DOHH2 (cell line): ENCODE measurements around the gene GRIK2.

Experiments used
- H3F3A ChIP-seq: fragments of 200-600 bp; sonication (generic), shearing (Covaris generic); 2 replicates; pipeline ENCODE4 v1.6.0; 2016; ENCODE audit warnings: antibody characterized with exemption, mild to moderate bottlenecking; ENCODE audit not compliant: control insufficient read depth, insufficient read depth
- H3K27ac ChIP-seq: fragments of 200-600 bp; sonication (generic); 2 replicates; pipeline ENCODE4 v1.5.1; 2014; ENCODE audit warnings: low read depth, mild to moderate bottlenecking, low read length, moderate library complexity
- H3K27me3 ChIP-seq: fragments of 200-600 bp; sonication (generic); 2 replicates; pipeline ENCODE4 v1.6.1; 2014; ENCODE audit warnings: mild to moderate bottlenecking, low read length, mixed read lengths; ENCODE audit not compliant: control insufficient read depth
- H3K36me3 ChIP-seq: fragments of 200-600 bp; sonication (generic); 2 replicates; pipeline ENCODE4 v1.6.1; 2014; ENCODE audit warnings: mild to moderate bottlenecking, low read length, moderate library complexity, mixed read lengths; ENCODE audit not compliant: control insufficient read depth
- H3K4me1 ChIP-seq: fragments of 200-600 bp; sonication (generic); 2 replicates; pipeline ENCODE4 v1.6.1; 2014; ENCODE audit warnings: mild to moderate bottlenecking, low read length, mixed read lengths; ENCODE audit not compliant: control insufficient read depth
- H3K4me2 ChIP-seq: fragments of 200-600 bp; sonication (generic); 2 replicates; pipeline ENCODE4 v1.6.0; 2014; ENCODE audit warnings: mild to moderate bottlenecking, low read length, moderate library complexity
- H3K4me3 ChIP-seq: fragments of 200-600 bp; sonication (generic); 2 replicates; pipeline ENCODE4 v1.5.1; 2014; ENCODE audit warnings: mild to moderate bottlenecking, low read length, mixed read lengths
- H3K79me2 ChIP-seq: fragments of 200-600 bp; sonication (generic); 2 replicates; pipeline ENCODE4 v1.6.1; 2014; ENCODE audit warnings: mild to moderate bottlenecking, low read length, mixed read lengths; ENCODE audit not compliant: control insufficient read depth
- H3K9me2 ChIP-seq: fragments of 200-600 bp; sonication (generic); replicated peaks from 2 replicates; pipeline ENCODE4 v1.6.1; 2014; ENCODE audit warnings: mild to moderate bottlenecking, low read length, mixed read lengths; ENCODE audit not compliant: control insufficient read depth
- H3K9me3 ChIP-seq: fragments of 200-600 bp; sonication (generic); 2 replicates; pipeline ENCODE4 v1.6.1; 2014; ENCODE audit warnings: antibody characterized with exemption, low read length, mixed read lengths; ENCODE audit not compliant: control insufficient read depth, insufficient read depth
- H4K20me1 ChIP-seq: fragments of 200-600 bp; sonication (generic); 2 replicates; pipeline ENCODE4 v1.6.0; 2014; ENCODE audit warnings: low read depth, mild to moderate bottlenecking, antibody characterized with exemption, low read length, moderate library complexity; ENCODE audit not compliant: control insufficient read depth, insufficient read depth
- CTCF ChIP-seq: fragments of 200-600 bp; sonication (generic); IDR thresholded peaks from one replicate; pipeline ENCODE4 v1.5.1; 2014; ENCODE audit warnings: antibody characterized with exemption, mild to moderate bottlenecking, low read depth, low read length; ENCODE audit not compliant: poor library complexity, severe bottlenecking
- EZH2phosphoT487 ChIP-seq: fragments of 200-600 bp; sonication (generic); IDR thresholded peaks from 2 replicates; pipeline ENCODE4 v1.6.1; 2017; ENCODE audit warnings: borderline replicate concordance, mild to moderate bottlenecking, antibody characterized with exemption, low read length, moderate library complexity, mixed read lengths

Gene GRIK2

DNA sequence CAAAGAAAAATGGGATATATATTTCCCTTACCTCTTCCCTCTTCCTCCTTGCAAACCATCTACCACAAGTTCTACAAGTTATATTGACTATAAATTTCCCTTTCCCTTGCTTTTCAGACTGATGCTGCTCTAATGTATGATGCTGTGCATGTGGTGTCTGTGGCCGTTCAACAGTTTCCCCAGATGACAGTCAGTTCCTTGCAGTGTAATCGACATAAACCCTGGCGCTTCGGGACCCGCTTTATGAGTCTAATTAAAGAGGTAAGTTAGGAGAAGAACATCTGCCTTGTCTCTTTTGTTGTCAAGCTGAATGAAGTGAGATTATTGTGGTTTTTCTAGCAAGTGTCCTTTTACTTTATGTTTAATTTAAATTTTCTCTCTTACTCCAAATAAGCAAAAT is 406.0 kb downstream of the GRIK2 start:
- no peak overlapping the region for H3K4me2 ChIP-seq
- no peaks in the 10 kb centered on the region for H4K20me1 ChIP-seq
- TF ChIP-seq CTCF (no peak), EZH2phosphoT487 (no peak)
- no peaks in the 10 kb centered on the region for H3K4me1 ChIP-seq
- no peaks in the 10 kb centered on the region for H3K79me2 ChIP-seq
- H3K36me3 ChIP-seq: no peaks in the 10 kb centered on the region
- H3K9me2 ChIP-seq: no peaks in the 10 kb centered on the region
- no peaks in the 10 kb centered on the region for H3K27me3 ChIP-seq
- H3K4me3 ChIP-seq: no peak overlapping the region
- H3K27ac ChIP-seq: no peak overlapping the region
- H3F3A ChIP-seq: no peaks in the 10 kb centered on the region
- H3K9me3 ChIP-seq: no peaks in the 10 kb centered on the region

- TF ChIP-seq EZH2phosphoT487 (no peak), CTCF (no peak)
- no peak overlapping the region for H3K27ac ChIP-seq
- no peaks in the 10 kb centered on the region for H3K27me3 ChIP-seq
- no peaks in the 10 kb centered on the region for H3K4me1 ChIP-seq
- no peaks in the 10 kb centered on the region for H3K79me2 ChIP-seq
- no peak overlapping the region for H3K4me3 ChIP-seq
- H3K9me3 ChIP-seq: no peaks in the 10 kb centered on the region
- no peaks in the 10 kb centered on the region for H3F3A ChIP-seq
- no peak overlapping the region for H3K4me2 ChIP-seq
- H4K20me1 ChIP-seq: no peaks in the 10 kb centered on the region
- H3K36me3 ChIP-seq: no peaks in the 10 kb centered on the region
- no peaks in the 10 kb centered on the region for H3K9me2 ChIP-seq
Measured at GRCh38 chr6:101800598-101800997, 407.1 kb downstream of the GRIK2 start.

DNA sequence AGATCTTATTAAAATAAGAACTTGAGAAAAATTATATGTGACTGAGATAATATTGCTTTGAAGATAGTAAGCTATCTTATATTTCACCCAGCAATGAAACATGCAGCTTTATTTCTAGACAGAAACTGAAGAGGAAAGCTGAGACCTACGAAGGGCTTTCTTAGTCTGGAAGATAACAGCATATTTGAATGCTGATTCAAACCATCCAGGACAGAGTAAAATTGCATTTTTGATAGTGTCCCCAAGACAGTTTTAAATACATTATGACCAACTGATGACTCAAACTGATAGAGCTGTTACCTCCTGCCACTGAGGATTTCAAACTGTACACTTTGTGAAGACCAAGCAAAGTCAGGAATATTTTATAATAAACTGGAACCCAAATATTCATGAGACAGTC is 409.6 kb downstream of the GRIK2 start:
- no peak for TF ChIP-seq CTCF
- TF ChIP-seq EZH2phosphoT487: no peak
- Histone ChIP-seq H3K27me3 (no peaks in the 10 kb centered on the region), H3K4me2 (no peak overlapping the region), H3K27ac (no peak overlapping the region), H3F3A (no peaks in the 10 kb centered on the region), H3K9me3 (no peaks in the 10 kb centered on the region), H3K4me3 (no peak overlapping the region), H3K4me1 (no peaks in the 10 kb centered on the region), H3K36me3 (no peaks in the 10 kb centered on the region), H4K20me1 (no peaks in the 10 kb centered on the region), H3K9me2 (no peaks in the 10 kb centered on the region), H3K79me2 (no peaks in the 10 kb centered on the region)

- Histone ChIP-seq H3K36me3 (no peaks in the 10 kb centered on the region), H4K20me1 (no peaks in the 10 kb centered on the region), H3K27me3 (no peaks in the 10 kb centered on the region), H3K4me3 (no peak overlapping the region), H3K4me1 (no peaks in the 10 kb centered on the region), H3K9me3 (no peaks in the 10 kb centered on the region), H3K79me2 (no peaks in the 10 kb centered on the region), H3F3A (no peaks in the 10 kb centered on the region), H3K27ac (no peak overlapping the region), H3K9me2 (no peaks in the 10 kb centered on the region), H3K4me2 (no peak overlapping the region)
- TF ChIP-seq EZH2phosphoT487: no peak
- TF ChIP-seq CTCF: no peak
Measured at GRCh38 chr6:101806241-101806640, 412.7 kb downstream of the GRIK2 start.
